Panc1 (cell line): Measurements from ENCODE around the gene RASL10A.

Experiments used
- POLR2AphosphoS5 ChIP-seq: IDR thresholded peaks from 2 replicates; pipeline ENCODE4 v1.6.1; 2012; ENCODE audit warnings: mild to moderate bottlenecking, low read depth, low read length, moderate library complexity
- SIN3A ChIP-seq: IDR thresholded peaks from 2 replicates; pipeline ENCODE4 v1.6.1; 2012; ENCODE audit warnings: low read depth, mild to moderate bottlenecking, low read length, moderate library complexity, borderline replicate concordance; ENCODE audit not compliant: insufficient read depth
- TF ChIP-seq, protein P1 (sequence below): fragments of 450-650 bp; IDR thresholded peaks from 2 replicates; pipeline ENCODE4 v1.5.1; 2017; ENCODE audit warnings: mild to moderate bottlenecking
- TF ChIP-seq, protein P2 (sequence below), 2 experiments: IDR thresholded peaks; 2 replicates each; pipeline ENCODE4 v1.6.1; 2011 to 2012; ENCODE audit warnings: low read depth in 2 of 2, control low read depth in 1 of 2, low read length in 1 of 2, mild to moderate bottlenecking in 1 of 2, moderate library complexity in 1 of 2; ENCODE audit not compliant: insufficient read depth in 1 of 2

GRCh38 chr22:29272624-29273023, 42.9 kb downstream of the RASL10A start:
- TF ChIP-seq SIN3A, result no peak
- no peak for TF ChIP-seq POLR2AphosphoS5
- TF ChIP-seq, protein P1, sequence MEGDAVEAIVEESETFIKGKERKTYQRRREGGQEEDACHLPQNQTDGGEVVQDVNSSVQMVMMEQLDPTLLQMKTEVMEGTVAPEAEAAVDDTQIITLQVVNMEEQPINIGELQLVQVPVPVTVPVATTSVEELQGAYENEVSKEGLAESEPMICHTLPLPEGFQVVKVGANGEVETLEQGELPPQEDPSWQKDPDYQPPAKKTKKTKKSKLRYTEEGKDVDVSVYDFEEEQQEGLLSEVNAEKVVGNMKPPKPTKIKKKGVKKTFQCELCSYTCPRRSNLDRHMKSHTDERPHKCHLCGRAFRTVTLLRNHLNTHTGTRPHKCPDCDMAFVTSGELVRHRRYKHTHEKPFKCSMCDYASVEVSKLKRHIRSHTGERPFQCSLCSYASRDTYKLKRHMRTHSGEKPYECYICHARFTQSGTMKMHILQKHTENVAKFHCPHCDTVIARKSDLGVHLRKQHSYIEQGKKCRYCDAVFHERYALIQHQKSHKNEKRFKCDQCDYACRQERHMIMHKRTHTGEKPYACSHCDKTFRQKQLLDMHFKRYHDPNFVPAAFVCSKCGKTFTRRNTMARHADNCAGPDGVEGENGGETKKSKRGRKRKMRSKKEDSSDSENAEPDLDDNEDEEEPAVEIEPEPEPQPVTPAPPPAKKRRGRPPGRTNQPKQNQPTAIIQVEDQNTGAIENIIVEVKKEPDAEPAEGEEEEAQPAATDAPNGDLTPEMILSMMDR, result no peak
- TF ChIP-seq, protein P2, sequence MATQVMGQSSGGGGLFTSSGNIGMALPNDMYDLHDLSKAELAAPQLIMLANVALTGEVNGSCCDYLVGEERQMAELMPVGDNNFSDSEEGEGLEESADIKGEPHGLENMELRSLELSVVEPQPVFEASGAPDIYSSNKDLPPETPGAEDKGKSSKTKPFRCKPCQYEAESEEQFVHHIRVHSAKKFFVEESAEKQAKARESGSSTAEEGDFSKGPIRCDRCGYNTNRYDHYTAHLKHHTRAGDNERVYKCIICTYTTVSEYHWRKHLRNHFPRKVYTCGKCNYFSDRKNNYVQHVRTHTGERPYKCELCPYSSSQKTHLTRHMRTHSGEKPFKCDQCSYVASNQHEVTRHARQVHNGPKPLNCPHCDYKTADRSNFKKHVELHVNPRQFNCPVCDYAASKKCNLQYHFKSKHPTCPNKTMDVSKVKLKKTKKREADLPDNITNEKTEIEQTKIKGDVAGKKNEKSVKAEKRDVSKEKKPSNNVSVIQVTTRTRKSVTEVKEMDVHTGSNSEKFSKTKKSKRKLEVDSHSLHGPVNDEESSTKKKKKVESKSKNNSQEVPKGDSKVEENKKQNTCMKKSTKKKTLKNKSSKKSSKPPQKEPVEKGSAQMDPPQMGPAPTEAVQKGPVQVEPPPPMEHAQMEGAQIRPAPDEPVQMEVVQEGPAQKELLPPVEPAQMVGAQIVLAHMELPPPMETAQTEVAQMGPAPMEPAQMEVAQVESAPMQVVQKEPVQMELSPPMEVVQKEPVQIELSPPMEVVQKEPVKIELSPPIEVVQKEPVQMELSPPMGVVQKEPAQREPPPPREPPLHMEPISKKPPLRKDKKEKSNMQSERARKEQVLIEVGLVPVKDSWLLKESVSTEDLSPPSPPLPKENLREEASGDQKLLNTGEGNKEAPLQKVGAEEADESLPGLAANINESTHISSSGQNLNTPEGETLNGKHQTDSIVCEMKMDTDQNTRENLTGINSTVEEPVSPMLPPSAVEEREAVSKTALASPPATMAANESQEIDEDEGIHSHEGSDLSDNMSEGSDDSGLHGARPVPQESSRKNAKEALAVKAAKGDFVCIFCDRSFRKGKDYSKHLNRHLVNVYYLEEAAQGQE (IDR thresholded peaks at IDR 0.05; ENCODE audit: insufficient read depth in 1 of 2, low read depth in 2 of 2, low read length in 1 of 2), result no peak
